Naive B cell (primary cell): ENCODE data around the gene SYNDIG1. TPM values are rescaled to one million over a fixed set of nuclear protein-coding genes. Genes with fewer than 3 reads are reported as not detected.

Experiments
- ATAC-seq, 2 donors: fragments of 150-1000 bp; cut with Tn5 transposase; 2 replicates each; pipeline ENCODE4 v1.10.0; 2021; ENCODE audit warnings: low read depth in 2 of 2, mild to moderate bottlenecking in 2 of 2, moderate library complexity in 2 of 2
- DNase-seq: peaks from one replicate; pipeline ENCODE4 v3.0.0; 2022
- H3K27ac Mint-ChIP-seq, 6 donors: one replicate each; pipeline ENCODE4 v1.8.0; 2020 to 2022; ENCODE audit warnings: mild to moderate bottlenecking in 6 of 6, mixed read lengths in 6 of 6, moderate library complexity in 5 of 6, inconsistent platforms in 2 of 6
- H3K27me3 Mint-ChIP-seq, 3 donors: one replicate each; pipeline ENCODE4 v1.8.0; 2021 to 2022; ENCODE audit warnings: mixed read lengths in 3 of 3, mild to moderate bottlenecking in 1 of 3
- H3K36me3 Mint-ChIP-seq, 2 donors: one replicate each; pipeline ENCODE4 v1.8.0; 2020 to 2022; ENCODE audit warnings: mixed read lengths in 2 of 2, inconsistent platforms in 1 of 2, mild to moderate bottlenecking in 1 of 2
- H3K4me1 Mint-ChIP-seq, 3 donors: one replicate each; pipeline ENCODE4 v1.8.0; 2020 to 2022; ENCODE audit warnings: mixed read lengths in 3 of 3, inconsistent platforms in 1 of 3, mild to moderate bottlenecking in 1 of 3, moderate library complexity in 1 of 3
- H3K4me3 Mint-ChIP-seq, 8 donors: one replicate each; pipeline ENCODE4 v1.8.0; 2020 to 2022; ENCODE audit warnings: mild to moderate bottlenecking in 8 of 8, mixed read lengths in 8 of 8, moderate library complexity in 8 of 8, inconsistent platforms in 2 of 8
- H3K9me3 Mint-ChIP-seq, 7 donors: one replicate each; pipeline ENCODE4 v1.8.0; 2020 to 2022; ENCODE audit warnings: mixed read lengths in 7 of 7, mild to moderate bottlenecking in 5 of 7, inconsistent platforms in 2 of 7, moderate library complexity in 1 of 7
- polyA plus RNA-seq, 6 donors: library from polyadenylated mRNA; unstranded; fragments of 300-500 nt; fragmentation: Illumina TruSeq; gene quantifications; one replicate each; pipeline ENCODE4 v1.2.3, GENCODE V29; 2021; ENCODE audit warnings: low read depth in 6 of 6

The SYNDIG1 gene
- polyA plus RNA-seq, 6 donors from 2014 or later = not detected

GRCh38 chr20:24681634-24682495, 212.4 kb downstream of the SYNDIG1 start:
- no peaks in the 10 kb centered on the region for H3K36me3 Mint-ChIP-seq
- ATAC-seq (no peak), DNase-seq (no peak)
- peak overlapping the region in 1 of 6 donors; percentile 74 for H3K27ac Mint-ChIP-seq
- H3K9me3 Mint-ChIP-seq = peaks cover 0 to 5% (median 0%) of the 10 kb centered on the region in 7 donors
- H3K4me1 Mint-ChIP-seq = peaks cover 0 to 7% (median 3%) of the 10 kb centered on the region in 3 donors
- H3K27me3 Mint-ChIP-seq = no peaks in the 10 kb centered on the region
- H3K4me3 Mint-ChIP-seq = peak overlapping the region in 1 of 8 donors; percentile 22

DNA sequence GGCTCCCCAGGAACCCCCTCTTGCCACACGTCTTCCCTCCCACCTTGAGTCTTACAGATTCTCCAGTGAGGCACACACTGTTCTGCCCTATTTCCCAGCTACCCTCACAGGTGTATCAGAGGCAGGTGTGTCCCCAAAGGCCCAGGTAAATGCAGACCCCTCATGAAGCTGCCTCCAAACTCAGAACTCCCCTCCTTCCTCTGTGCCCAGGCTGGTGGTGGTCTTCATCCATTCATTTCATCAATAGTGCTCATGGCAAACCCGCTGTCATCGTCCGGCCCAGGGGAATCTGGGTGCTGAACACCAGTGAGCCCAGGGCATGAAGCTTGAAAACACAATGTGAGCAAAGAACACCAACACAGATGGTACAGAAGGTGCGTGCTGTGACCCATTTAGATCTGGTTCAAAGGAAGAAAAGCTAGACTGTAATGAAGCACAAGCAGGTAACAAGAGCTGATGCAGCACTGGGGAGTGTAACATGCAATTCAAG, 213.1 kb downstream of the SYNDIG1 start:
- DNase-seq (no peak), ATAC-seq (no peak)
- H3K4me3 Mint-ChIP-seq = no peak overlapping the region
- no peak overlapping the region for H3K27ac Mint-ChIP-seq
- H3K4me1 Mint-ChIP-seq = peaks cover 0 to 7% (median 3%) of the 10 kb centered on the region in 3 donors
- peaks cover 0 to 10% (median 3%) of the 10 kb centered on the region in 7 donors for H3K9me3 Mint-ChIP-seq
- no peaks in the 10 kb centered on the region for H3K27me3 Mint-ChIP-seq
- H3K36me3 Mint-ChIP-seq = no peaks in the 10 kb centered on the region

DNA sequence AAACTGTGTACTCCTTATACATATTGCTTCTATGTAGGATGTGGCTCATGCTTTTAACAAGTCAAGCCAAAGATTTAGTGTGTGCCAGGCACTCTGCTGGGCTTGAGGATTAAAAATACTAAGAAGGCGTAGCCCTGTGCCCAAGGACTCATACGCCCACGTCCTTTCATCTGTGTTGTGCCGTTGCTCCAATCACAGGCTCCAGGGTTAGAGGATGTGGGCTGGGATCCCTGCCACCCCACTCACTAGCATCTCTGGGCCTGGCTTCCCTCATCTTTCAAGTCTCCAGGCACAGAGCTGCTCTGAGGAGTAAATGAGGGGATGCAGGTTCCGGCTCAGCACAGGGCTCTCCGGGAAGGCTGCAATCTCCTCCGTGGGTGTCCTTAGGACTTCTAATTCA, 214.2 kb downstream of the SYNDIG1 start:
- peaks cover 0 to 16% (median 8%) of the 10 kb centered on the region in 7 donors for H3K9me3 Mint-ChIP-seq
- no peak overlapping the region for H3K4me3 Mint-ChIP-seq
- H3K4me1 Mint-ChIP-seq = peaks cover 0 to 7% (median 3%) of the 10 kb centered on the region in 3 donors
- no peak overlapping the region for H3K27ac Mint-ChIP-seq
- no peaks in the 10 kb centered on the region for H3K36me3 Mint-ChIP-seq
- ATAC-seq (no peak), DNase-seq (no peak)
- no peaks in the 10 kb centered on the region for H3K27me3 Mint-ChIP-seq

DNA sequence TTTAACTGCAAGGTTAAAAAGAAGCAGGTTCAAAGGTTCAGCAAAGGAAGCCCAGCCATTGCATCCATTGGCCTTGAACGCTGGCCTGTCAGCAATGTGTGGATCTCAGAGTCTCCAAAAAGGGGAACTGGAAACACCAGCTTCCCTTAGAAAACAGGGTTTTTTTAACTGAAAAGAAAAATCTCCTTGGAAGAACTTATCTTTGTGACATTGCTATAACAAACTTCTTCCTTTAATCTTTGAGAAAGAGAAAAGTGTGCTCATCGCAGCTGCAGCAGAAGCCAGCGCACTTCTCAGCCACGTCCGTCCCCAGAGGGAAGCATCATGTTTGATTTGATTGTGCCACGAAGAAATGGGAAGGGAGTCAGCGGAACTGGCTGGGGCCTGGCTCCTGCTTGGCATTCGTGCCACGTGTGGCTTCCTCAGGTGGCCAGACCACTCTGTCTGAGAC, 215.0 kb downstream of the SYNDIG1 start:
- Mint-ChIP-seq H3K27ac (no peak overlapping the region), H3K36me3 (no peaks in the 10 kb centered on the region), H3K4me1 (peaks cover 0 to 7% (median 3%) of the 10 kb centered on the region in 3 donors), H3K4me3 (no peak overlapping the region), H3K9me3 (peaks cover 0 to 16% (median 8%) of the 10 kb centered on the region in 7 donors), H3K27me3 (peaks cover 0 to under 1% (median 0%) of the 10 kb centered on the region in 3 donors)
- DNase-seq (no peak), ATAC-seq (no peak)

DNA sequence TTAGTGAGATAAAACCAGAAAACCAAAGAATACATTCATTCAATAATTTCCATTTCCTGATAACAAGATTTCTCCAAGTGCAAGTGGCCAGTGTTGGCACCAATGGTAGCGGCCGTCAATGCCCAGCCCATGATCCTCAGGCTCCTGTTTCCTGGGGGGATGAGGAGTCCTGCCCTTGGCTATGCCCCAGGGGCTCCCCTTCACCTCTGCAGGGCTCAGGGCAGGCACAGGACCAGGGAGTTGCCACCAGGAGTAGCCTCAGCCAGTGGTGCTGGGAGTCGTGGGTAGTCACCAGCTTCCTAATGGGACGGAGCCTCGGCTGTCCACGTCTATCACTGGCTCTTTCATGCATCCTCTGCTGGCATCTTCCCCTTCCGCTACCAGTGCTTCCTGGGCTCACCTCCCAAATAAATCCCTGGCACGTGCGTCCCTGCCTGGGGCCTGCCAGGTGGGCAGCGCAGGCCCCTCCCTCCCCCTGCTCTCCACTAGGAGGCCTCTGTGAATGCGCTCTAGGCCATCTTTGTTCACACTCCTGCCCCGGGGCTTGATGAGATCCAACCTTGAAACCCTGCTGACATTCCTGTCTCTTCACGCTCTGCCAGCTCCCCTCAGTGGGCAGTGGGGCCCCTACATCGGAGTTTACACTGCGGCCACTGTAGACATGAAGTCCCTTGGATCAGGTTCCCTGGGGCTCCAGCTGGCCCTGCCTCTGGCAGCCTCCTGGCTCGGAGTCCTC, 215.7 kb downstream of the SYNDIG1 start:
- no peak for DNase-seq
- Mint-ChIP-seq H3K9me3 (peaks cover 0 to 16% (median 8%) of the 10 kb centered on the region in 7 donors), H3K27ac (no peak overlapping the region), H3K4me1 (peaks cover 0 to 7% (median 3%) of the 10 kb centered on the region in 3 donors), H3K36me3 (no peaks in the 10 kb centered on the region), H3K4me3 (no peak overlapping the region), H3K27me3 (peaks cover 0 to 4% (median 0%) of the 10 kb centered on the region in 3 donors)
- ATAC-seq = no peak

GRCh38 chr20:24685736-24686135, 216.3 kb downstream of the SYNDIG1 start:
- H3K36me3 Mint-ChIP-seq = no peaks in the 10 kb centered on the region

GRCh38 chr20:24686156-24686555, 216.7 kb downstream of the SYNDIG1 start:
- peaks cover 0 to 7% (median 3%) of the 10 kb centered on the region in 3 donors for H3K4me1 Mint-ChIP-seq
- H3K4me3 Mint-ChIP-seq = no peak overlapping the region
- H3K36me3 Mint-ChIP-seq = no peaks in the 10 kb centered on the region
- peaks cover 0 to 4% (median 0%) of the 10 kb centered on the region in 3 donors for H3K27me3 Mint-ChIP-seq
- ATAC-seq (no peak), DNase-seq (no peak)
- peaks cover 0 to 16% (median 8%) of the 10 kb centered on the region in 7 donors for H3K9me3 Mint-ChIP-seq
- peak overlapping the region in 2 of 6 donors; percentile 16 to 52 for H3K27ac Mint-ChIP-seq

More at GRCh38 chr20:24685736-24686135, 216.3 kb downstream of the SYNDIG1 start:
- H3K27ac Mint-ChIP-seq = no peak overlapping the region
- peaks cover 0 to 4% (median 0%) of the 10 kb centered on the region in 3 donors for H3K27me3 Mint-ChIP-seq
- H3K9me3 Mint-ChIP-seq = peaks cover 0 to 16% (median 8%) of the 10 kb centered on the region in 7 donors
- DNase-seq (no peak), ATAC-seq (no peak)
- H3K4me1 Mint-ChIP-seq = peaks cover 0 to 7% (median 3%) of the 10 kb centered on the region in 3 donors
- no peak overlapping the region for H3K4me3 Mint-ChIP-seq

DNA sequence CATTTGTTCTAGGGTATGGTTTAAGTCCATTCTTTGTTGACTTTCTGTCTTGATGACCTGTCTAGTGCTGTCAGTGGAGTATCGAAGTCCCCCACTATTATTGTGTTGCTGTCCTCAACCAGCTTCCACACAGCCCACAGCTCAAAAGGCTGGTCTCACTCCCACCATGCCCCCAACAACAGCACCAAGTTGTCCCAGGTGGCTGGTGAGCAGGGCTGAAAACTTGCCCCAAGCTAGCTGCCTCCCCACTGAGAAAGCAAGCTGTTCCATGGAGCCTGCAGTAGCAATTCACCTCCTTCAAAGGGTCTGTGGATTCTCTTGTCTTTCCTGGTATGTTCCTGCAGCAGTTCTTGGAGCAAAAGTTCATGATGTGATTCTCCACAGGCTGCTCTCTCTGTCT, 221.0 kb downstream of the SYNDIG1 start:
- Mint-ChIP-seq H3K27me3 (peaks cover 0 to 10% (median 0%) of the 10 kb centered on the region in 3 donors), H3K27ac (no peak overlapping the region), H3K4me1 (no peaks in the 10 kb centered on the region), H3K9me3 (peaks cover 3 to 16% (median 8%) of the 10 kb centered on the region in 7 donors), H3K4me3 (no peak overlapping the region), H3K36me3 (no peaks in the 10 kb centered on the region)
- no peak for ATAC-seq
- DNase-seq = no peak

DNA sequence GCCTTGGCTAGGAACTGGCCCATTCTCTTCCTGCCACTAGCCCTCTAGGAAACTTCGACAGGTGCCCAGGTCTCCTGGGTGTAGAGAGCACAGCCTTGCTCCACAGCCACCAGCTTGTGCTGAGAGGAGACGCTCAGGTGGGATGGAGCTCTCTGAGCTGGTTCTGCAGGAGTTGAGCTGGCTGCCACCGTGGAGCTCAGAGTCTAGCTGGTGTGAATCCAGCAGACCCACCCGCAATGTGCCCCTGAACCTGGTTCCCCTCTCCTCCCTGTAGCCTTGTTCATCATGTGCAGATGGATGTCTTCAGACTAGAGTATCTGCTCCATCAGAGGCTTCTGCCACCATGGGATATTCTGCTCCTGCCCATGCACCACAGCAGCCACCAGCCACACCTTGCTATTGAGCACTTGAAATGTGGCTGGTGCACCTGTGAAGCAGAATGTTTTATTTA, 222.5 kb downstream of the SYNDIG1 start:
- Mint-ChIP-seq H3K27ac (no peak overlapping the region), H3K4me3 (no peak overlapping the region), H3K9me3 (peaks cover 3 to 12% (median 8%) of the 10 kb centered on the region in 7 donors), H3K27me3 (peaks cover 0 to 10% (median 0%) of the 10 kb centered on the region in 3 donors), H3K4me1 (no peaks in the 10 kb centered on the region), H3K36me3 (peaks cover 0 to 8% of the 10 kb centered on the region in 2 donors)
- ATAC-seq (no peak), DNase-seq (no peak)

GRCh38 chr20:24692446-24693200, 223.2 kb downstream of the SYNDIG1 start:
- Mint-ChIP-seq H3K9me3 (peaks cover 2 to 11% (median 5%) of the 10 kb centered on the region in 7 donors), H3K27ac (no peak overlapping the region), H3K4me3 (no peak overlapping the region), H3K27me3 (peaks cover 0 to 10% (median 0%) of the 10 kb centered on the region in 3 donors), H3K36me3 (peaks cover 0 to 8% of the 10 kb centered on the region in 2 donors), H3K4me1 (no peaks in the 10 kb centered on the region)
- ATAC-seq (no peak), DNase-seq (no peak)

DNA sequence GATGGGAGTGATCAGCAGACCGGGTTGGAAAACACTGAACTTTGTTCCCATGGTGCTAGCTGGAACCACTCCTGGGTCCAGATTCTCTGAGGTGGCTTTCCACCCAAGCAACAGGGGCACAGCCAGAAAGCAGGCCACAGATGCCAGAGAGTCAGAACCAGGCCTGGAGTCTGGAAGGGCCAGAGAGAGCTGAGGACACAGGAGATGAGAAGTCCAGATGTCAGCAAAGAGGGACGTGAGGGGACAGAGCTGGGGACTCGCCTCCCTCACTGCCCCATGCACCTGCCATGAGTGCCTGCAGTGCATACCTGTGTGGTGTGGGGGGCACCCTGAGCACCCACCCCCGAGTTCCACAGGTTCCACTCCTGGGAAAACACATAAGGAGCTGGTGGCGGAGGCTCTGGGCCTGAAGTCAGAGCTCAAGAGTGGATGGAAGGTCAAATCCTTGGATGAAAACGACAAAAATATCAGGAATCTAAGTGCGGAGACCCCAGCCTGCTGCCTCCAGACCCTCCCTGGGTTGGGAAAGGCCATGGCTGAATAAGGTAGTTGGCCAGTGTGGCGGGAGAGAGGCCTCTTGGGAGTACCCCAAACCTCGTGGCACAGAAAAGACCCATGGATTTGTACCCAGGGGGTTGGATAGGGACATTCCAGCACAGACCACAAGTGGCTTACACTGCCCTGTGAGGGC, 224.2 kb downstream of the SYNDIG1 start:
- ATAC-seq (no peak), DNase-seq (no peak)
- peaks cover 0 to 11% (median 2%) of the 10 kb centered on the region in 7 donors for H3K9me3 Mint-ChIP-seq
- peaks cover 0 to 10% (median 0%) of the 10 kb centered on the region in 3 donors for H3K27me3 Mint-ChIP-seq
- H3K27ac Mint-ChIP-seq = peak overlapping the region in 1 of 6 donors; percentile 82
- H3K4me3 Mint-ChIP-seq = no peak overlapping the region
- peaks cover 0 to 8% (median 0%) of the 10 kb centered on the region in 3 donors for H3K4me1 Mint-ChIP-seq
- H3K36me3 Mint-ChIP-seq = peaks cover 0 to 8% of the 10 kb centered on the region in 2 donors

GRCh38 chr20:24694157-24694726, 224.8 kb downstream of the SYNDIG1 start:
- H3K4me1 Mint-ChIP-seq = peaks cover 0 to 11% (median 0%) of the 10 kb centered on the region in 3 donors
- peaks cover 0 to 11% (median 2%) of the 10 kb centered on the region in 7 donors for H3K9me3 Mint-ChIP-seq
- H3K36me3 Mint-ChIP-seq = peaks cover 0 to 8% of the 10 kb centered on the region in 2 donors
- H3K27ac Mint-ChIP-seq = peak overlapping the region in 1 of 6 donors; percentile 82
- DNase-seq (no peak), ATAC-seq (no peak)
- H3K4me3 Mint-ChIP-seq = no peak overlapping the region
- H3K27me3 Mint-ChIP-seq = peaks cover 0 to 12% (median 0%) of the 10 kb centered on the region in 3 donors
